Memory B cell (primary cell): Measurements from ENCODE around the gene LEMD3.

Experiments used
- ATAC-seq: fragments of 150-1000 bp; cut with Tn5 transposase; 2 replicates; pipeline ENCODE4 v1.10.0; 2021; ENCODE audit warnings: low read depth, mild to moderate bottlenecking, moderate library complexity
- DNase-seq, 2 donors: peaks; one replicate each; pipeline ENCODE4 v3.0.0; 2022; ENCODE audit warnings: low spot score in 2 of 2
- H3K27ac Mint-ChIP-seq: one replicate; pipeline ENCODE4 v1.8.0; 2022; ENCODE audit warnings: mild to moderate bottlenecking, moderate library complexity, mixed read lengths
- H3K27me3 Mint-ChIP-seq: one replicate; pipeline ENCODE4 v1.8.0; 2022; ENCODE audit warnings: mixed read lengths
- H3K36me3 Mint-ChIP-seq: one replicate; pipeline ENCODE4 v1.8.0; 2022; ENCODE audit warnings: mild to moderate bottlenecking, mixed read lengths
- H3K4me1 Mint-ChIP-seq: one replicate; pipeline ENCODE4 v1.8.0; 2022; ENCODE audit warnings: mixed read lengths
- H3K4me3 Mint-ChIP-seq: one replicate; pipeline ENCODE4 v1.8.0; 2022; ENCODE audit warnings: mild to moderate bottlenecking, moderate library complexity, mixed read lengths
- H3K9me3 Mint-ChIP-seq: one replicate; pipeline ENCODE4 v1.8.0; 2022; ENCODE audit warnings: mixed read lengths

LEMD3 gene

DNA sequence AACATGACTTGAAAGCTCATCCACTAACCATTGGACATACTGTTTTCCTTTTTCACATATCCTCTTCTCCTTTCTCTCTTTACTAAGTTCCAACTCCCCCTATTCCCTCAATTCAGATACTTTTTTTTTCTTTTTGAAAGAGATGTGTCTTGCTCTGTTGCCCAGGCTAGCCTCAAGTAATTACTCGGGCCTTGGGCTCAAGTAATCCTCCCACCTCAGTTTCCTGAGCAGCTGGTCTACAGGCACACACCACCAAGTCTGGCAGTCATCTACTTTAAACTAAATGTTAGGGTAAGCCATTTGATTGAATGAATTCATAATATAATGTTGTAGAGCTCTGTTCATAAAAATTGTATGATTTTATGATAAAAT, 15.5 kb downstream of the LEMD3 start:
- Mint-ChIP-seq H3K4me3 (no peak overlapping the region), H3K27me3 (no peaks in the 10 kb centered on the region), H3K4me1 (peaks cover 50% of the 10 kb centered on the region), H3K27ac (peak overlapping the region; percentile 2), H3K9me3 (no peaks in the 10 kb centered on the region), H3K36me3 (peaks cover 4% of the 10 kb centered on the region)
- ATAC-seq (no peak), DNase-seq (no peak)

DNA sequence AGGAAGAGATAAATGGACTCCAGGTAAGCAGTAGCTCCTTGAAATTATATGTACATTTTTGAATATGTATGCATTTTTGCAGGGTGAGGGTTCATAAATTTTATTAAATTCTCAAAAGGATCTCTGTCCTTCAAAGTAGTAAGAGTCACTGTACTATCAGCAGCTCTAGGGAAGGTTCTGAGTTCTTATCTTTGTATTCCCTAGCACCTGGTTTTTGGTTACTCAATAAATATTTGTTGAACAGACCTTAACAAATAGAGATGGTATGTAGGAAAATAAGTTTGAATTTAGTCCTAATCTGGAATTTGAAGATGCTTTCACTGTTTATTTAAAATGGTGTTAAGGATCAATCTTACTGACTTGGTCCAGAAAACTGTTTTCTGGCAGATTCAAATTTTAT, 18.3 kb downstream of the LEMD3 start:
- no peaks in the 10 kb centered on the region for H3K27me3 Mint-ChIP-seq
- peaks cover 38% of the 10 kb centered on the region for H3K4me1 Mint-ChIP-seq
- ATAC-seq (no peak), DNase-seq (no peak)
- H3K36me3 Mint-ChIP-seq = peaks cover 4% of the 10 kb centered on the region
- H3K4me3 Mint-ChIP-seq = no peak overlapping the region
- peak overlapping the region; percentile 72 for H3K27ac Mint-ChIP-seq
- no peaks in the 10 kb centered on the region for H3K9me3 Mint-ChIP-seq

GRCh38 chr12:65188179-65188701, 18.9 kb downstream of the LEMD3 start:
- peak; percentile 62 for ATAC-seq
- Mint-ChIP-seq H3K9me3 (no peaks in the 10 kb centered on the region), H3K27me3 (no peaks in the 10 kb centered on the region), H3K36me3 (peaks cover 5% of the 10 kb centered on the region), H3K27ac (peak overlapping the region; percentile 72), H3K4me3 (peak overlapping the region; percentile 34), H3K4me1 (peaks cover 40% of the 10 kb centered on the region)
- no peak for DNase-seq

DNA sequence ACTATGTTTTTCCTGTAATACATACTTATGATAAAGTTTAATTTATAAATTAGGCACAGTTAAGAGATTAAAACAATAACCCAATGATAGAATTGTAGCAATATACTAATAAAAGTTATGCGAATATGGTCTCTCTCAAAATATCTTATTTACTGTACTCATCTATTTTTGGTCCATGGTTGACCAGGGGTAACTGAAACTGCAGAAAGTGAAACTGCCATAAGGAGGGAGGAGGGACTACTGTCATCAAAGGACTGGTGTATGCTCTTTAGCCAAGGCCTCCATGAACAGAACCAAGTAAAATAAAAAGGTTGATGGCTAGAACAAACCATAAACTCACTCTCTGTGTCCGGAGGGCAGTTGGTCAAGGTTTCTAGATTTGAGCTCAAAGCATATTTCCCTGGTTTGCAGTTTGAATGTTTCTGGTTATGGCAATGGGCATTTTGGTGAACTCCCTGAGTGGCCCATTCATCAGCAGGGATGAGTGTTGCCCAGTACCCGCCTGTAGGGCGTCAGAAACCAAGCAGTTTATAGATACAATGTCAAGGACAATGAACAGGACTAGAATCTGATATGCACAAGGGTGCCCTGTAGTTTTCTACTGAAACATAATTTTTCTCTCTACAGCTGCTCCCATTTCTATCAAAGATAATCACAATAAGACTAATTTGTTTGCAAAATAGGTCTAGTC, 19.8 kb downstream of the LEMD3 start:
- DNase-seq (no peak), ATAC-seq (peak; percentile 80)
- Mint-ChIP-seq H3K27me3 (no peaks in the 10 kb centered on the region), H3K4me3 (no peak overlapping the region), H3K4me1 (peaks cover 40% of the 10 kb centered on the region), H3K27ac (no peak overlapping the region), H3K9me3 (no peaks in the 10 kb centered on the region), H3K36me3 (peaks cover 6% of the 10 kb centered on the region)

- peaks cover 20% of the 10 kb centered on the region for H3K36me3 Mint-ChIP-seq
- H3K9me3 Mint-ChIP-seq = peaks cover 2% of the 10 kb centered on the region
- peaks cover 39% of the 10 kb centered on the region for H3K4me1 Mint-ChIP-seq
- no peaks in the 10 kb centered on the region for H3K27me3 Mint-ChIP-seq
- no peak overlapping the region for H3K27ac Mint-ChIP-seq
- no peak overlapping the region for H3K4me3 Mint-ChIP-seq
- DNase-seq (no peak), ATAC-seq (no peak)
Measured at GRCh38 chr12:65192963-65193516, 23.7 kb downstream of the LEMD3 start.

- Mint-ChIP-seq H3K27ac (peak overlapping the region; percentile 55), H3K4me3 (peak overlapping the region; percentile 52), H3K4me1 (peaks cover 30% of the 10 kb centered on the region), H3K9me3 (peaks cover 2% of the 10 kb centered on the region), H3K27me3 (no peaks in the 10 kb centered on the region), H3K36me3 (peaks cover 20% of the 10 kb centered on the region)
- ATAC-seq = peak; percentile 66
- DNase-seq = no peak
Measured at GRCh38 chr12:65194949-65195348, 25.6 kb downstream of the LEMD3 start.

- Mint-ChIP-seq H3K27me3 (no peaks in the 10 kb centered on the region), H3K9me3 (peaks cover 2% of the 10 kb centered on the region), H3K4me1 (peaks cover 34% of the 10 kb centered on the region), H3K27ac (peak overlapping the region; percentile 55), H3K36me3 (peaks cover 24% of the 10 kb centered on the region), H3K4me3 (peak overlapping the region; percentile 52)
- no peak for DNase-seq
- ATAC-seq = no peak
Measured at GRCh38 chr12:65195387-65196055, 26.1 kb downstream of the LEMD3 start.

DNA sequence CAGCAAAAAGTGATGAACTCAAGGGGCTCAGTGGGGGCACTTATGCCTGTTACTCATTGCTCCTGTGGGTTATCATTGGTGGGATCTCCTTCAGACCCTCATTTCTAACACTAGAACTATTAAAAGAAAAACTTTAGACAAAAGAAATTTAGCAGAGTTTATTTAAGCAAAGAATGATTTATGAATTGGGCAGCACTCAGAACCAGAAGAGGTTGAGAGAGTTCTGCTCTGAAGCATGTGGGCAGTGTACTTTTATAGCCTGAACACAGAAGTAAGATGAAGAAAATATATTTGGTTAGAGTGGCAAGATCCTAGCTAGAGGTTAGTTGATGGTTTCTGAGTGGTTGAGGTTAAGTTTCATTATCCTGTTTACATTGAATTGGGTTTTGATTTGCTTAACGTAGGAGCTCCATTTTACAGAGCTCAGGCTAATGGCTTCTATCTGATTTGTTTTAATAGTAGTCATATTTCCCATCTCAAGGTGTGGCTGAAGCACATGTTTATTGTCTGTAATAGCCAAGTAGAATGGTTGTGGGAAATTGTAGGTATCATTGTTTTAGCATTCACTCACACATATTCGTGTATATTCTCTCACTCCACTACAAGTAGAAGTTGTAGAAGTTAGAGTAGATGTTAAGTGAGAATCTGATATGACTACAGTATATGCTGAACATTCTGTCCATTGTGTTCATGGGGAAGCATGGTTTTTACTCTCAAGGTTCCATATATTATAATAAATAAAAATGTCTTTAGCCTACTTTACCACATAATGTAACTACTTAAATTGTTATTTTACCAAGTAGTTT, 27.6 kb downstream of the LEMD3 start:
- no peak for DNase-seq
- peaks cover 46% of the 10 kb centered on the region for H3K4me1 Mint-ChIP-seq
- peaks cover 28% of the 10 kb centered on the region for H3K36me3 Mint-ChIP-seq
- H3K9me3 Mint-ChIP-seq = peaks cover 2% of the 10 kb centered on the region
- ATAC-seq = no peak
- H3K4me3 Mint-ChIP-seq = no peak overlapping the region
- H3K27me3 Mint-ChIP-seq = no peaks in the 10 kb centered on the region
- H3K27ac Mint-ChIP-seq = peak overlapping the region; percentile 70

GRCh38 chr12:65199604-65200003, 30.2 kb downstream of the LEMD3 start:
- H3K4me1 Mint-ChIP-seq = peaks cover 39% of the 10 kb centered on the region
- no peak overlapping the region for H3K4me3 Mint-ChIP-seq

GRCh38 chr12:65200007-65200665, 30.8 kb downstream of the LEMD3 start:
- Mint-ChIP-seq H3K4me1 (peaks cover 44% of the 10 kb centered on the region), H3K36me3 (peaks cover 28% of the 10 kb centered on the region), H3K4me3 (no peak overlapping the region), H3K27ac (peak overlapping the region; percentile 65), H3K9me3 (peaks cover 2% of the 10 kb centered on the region), H3K27me3 (no peaks in the 10 kb centered on the region)
- ATAC-seq = no peak
- DNase-seq = no peak

More at GRCh38 chr12:65199604-65200003, 30.2 kb downstream of the LEMD3 start:
- peaks cover 2% of the 10 kb centered on the region for H3K9me3 Mint-ChIP-seq
- H3K27ac Mint-ChIP-seq = no peak overlapping the region
- H3K27me3 Mint-ChIP-seq = no peaks in the 10 kb centered on the region
- peaks cover 28% of the 10 kb centered on the region for H3K36me3 Mint-ChIP-seq
- DNase-seq (no peak), ATAC-seq (no peak)

DNA sequence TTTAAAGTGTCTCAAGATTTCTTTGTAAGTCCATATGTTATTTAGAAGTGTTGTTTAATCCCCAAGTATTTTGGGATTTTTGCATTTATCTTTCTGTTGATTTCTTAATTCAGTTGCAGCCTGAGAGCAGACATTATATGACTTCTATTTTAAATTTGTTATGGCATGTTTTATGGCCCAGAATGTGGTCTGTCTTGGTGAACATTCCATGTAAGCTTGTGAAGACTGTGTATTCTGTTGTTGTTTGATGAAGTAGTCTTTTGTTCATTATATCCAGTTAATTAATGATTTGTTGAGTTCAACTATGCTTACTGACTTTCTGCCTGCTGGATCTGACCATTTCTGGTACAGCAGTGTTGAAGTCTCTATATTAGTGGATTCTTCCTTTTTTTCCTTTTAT, 34.0 kb downstream of the LEMD3 start:
- Mint-ChIP-seq H3K27ac (peak overlapping the region; percentile 32), H3K36me3 (peaks cover 15% of the 10 kb centered on the region), H3K27me3 (no peaks in the 10 kb centered on the region), H3K9me3 (no peaks in the 10 kb centered on the region), H3K4me3 (no peak overlapping the region), H3K4me1 (peaks cover 52% of the 10 kb centered on the region)
- ATAC-seq = no peak
- DNase-seq = no peak

DNA sequence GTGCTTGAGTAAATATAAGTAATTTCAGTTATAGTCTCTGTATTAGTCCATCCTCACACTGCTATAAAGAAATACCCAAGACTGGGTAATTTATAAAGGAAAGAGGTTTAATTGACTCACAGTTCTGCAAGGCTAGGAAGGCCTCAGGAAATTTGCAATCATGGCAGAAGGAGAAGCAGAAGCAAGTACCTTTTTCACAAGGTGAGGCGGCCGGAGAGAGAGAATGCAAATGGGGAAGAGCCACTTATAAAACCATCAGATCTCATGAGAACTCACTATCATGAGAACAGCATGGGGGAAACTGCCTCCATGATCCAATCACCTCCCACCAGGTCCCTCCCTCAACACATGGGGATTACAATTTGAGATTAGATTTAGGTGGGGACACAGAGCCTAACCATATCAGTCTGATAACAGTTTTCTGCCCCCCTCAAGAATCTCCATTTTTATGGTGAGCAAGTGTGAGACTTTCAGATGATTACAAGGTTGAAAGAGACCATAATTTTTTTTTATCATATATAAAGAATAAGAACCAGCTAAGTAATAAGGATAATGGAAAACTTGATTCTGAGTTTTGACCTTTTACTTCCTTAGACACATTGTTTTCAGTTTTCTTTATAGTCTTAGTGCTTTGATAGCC, 35.6 kb downstream of the LEMD3 start:
- Mint-ChIP-seq H3K4me3 (no peak overlapping the region), H3K4me1 (peaks cover 58% of the 10 kb centered on the region), H3K27ac (peak overlapping the region; percentile 84), H3K9me3 (no peaks in the 10 kb centered on the region), H3K36me3 (peaks cover 15% of the 10 kb centered on the region), H3K27me3 (no peaks in the 10 kb centered on the region)
- DNase-seq = no peak
- no peak for ATAC-seq

DNA sequence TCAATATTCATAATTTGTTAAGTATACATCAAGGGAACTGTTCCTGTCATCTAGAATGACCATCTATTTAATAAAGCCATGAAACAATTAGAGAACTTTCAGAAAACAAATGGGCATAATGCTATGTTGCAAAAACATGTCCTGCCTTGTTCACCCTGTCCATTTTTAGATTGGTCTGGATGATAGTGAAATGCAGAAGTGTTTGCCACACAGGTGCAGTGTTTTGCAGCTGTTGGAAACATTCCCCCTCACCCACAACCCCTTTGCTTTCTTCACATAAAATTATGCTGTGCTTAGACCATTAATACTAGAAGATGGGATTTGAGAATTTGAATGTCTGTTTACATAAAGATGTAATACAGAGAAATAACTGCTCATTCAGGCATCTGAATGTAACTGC, 36.5 kb downstream of the LEMD3 start:
- Mint-ChIP-seq H3K27me3 (no peaks in the 10 kb centered on the region), H3K9me3 (no peaks in the 10 kb centered on the region), H3K4me1 (peaks cover 53% of the 10 kb centered on the region), H3K4me3 (no peak overlapping the region), H3K36me3 (peaks cover 9% of the 10 kb centered on the region), H3K27ac (no peak overlapping the region)
- ATAC-seq = peak; percentile 79
- DNase-seq = peak in 1 of 2 donors; percentile 17
